ENCODE data around the gene FES. TPM values are rescaled to one million over a fixed set of nuclear protein-coding genes. Genes with fewer than 3 reads are reported as not detected.

Gene FES
- polyA plus RNA-seq, 1 of the 3 experiments (the other 2 are of a cell fraction) = 0.03 TPM

DNA sequence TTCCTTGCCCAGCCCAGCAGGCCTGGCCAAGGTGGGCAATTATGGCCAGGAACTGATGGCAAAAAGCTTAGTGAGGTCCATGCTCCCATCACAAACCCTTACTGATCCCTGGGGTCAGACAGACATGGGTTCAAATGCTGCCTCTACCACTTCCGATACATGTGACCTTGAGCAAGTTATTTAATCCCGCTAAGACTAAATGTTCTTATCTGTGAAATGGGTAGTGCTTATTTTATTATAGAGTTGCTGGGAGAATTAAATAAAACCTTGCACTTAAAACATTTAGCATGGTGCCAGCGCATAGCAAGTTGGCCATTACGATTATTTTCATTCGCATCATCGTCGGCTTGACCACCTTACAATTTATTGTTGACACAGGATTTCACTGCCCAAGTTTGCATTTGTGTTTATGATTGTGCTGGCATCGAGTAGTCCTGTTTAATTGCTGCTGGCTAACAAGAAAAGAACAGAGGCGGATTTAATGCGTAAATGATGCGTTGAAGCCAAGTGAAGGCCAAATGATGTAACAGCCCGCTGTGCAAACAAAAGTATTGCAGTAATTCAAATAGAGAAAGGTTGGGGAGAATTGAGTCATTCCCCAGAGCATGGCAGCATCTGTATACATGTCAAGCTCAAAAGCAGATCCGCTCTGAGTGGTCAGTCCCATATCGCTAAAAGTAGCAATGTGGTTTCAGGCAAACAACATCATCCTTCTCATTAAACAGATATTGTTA is 23.2 kb upstream of the FES start:
- Histone ChIP-seq H3F3A (replicated peaks; ENCODE audit: insufficient read depth) (peaks cover 5% of the 10 kb centered on the region), H3K36me3 (replicated peaks in 1 of 2; ENCODE audit: control insufficient read depth in 1 of 2, insufficient read depth in 2 of 2, low read length in 1 of 2) (no peaks in the 10 kb centered on the region), H3K9ac (no peak overlapping the region), H3K4me2 (no peak overlapping the region), H2AFZ (ENCODE audit: low read depth) (no peak overlapping the region), H4K20me1 (ENCODE audit: insufficient read depth) (no peaks in the 10 kb centered on the region), H3K9me2 (no peaks in the 10 kb centered on the region), H3K27me3 (ENCODE audit: insufficient read depth) (no peaks in the 10 kb centered on the region), H3K27ac (ENCODE audit: low read depth in 2 of 2, low read length in 1 of 2) (no peak overlapping the region), H3K79me2 (ENCODE audit: insufficient read depth) (no peaks in the 10 kb centered on the region), H3K4me3 (ENCODE audit: low read depth in 2 of 2, low read length in 1 of 2) (no peak overlapping the region), H3K4me1 (ENCODE audit: control insufficient read depth in 1 of 2, insufficient read depth in 2 of 2, low read depth in 1 of 2, low read length in 1 of 2) (no peaks in the 10 kb centered on the region; a peak in 1 of 4 replicates), H3K9me3 (no peaks in the 10 kb centered on the region)
- WGBS (ENCODE audit: low lambda C conversion rate) = 79% methylated on average over 14 of the region's 14 CpGs
- DNase-seq = no peak
- ChIA-PET POLR2A (no interaction called here), CTCF (no interaction called here)
- TF ChIP-seq EP300 (IDR thresholded peaks at IDR 0.05; ENCODE audit: borderline replicate concordance in 1 of 2, low read depth in 1 of 2, low read length in 1 of 2) = no peak
- no peak for TF ChIP-seq MXI1 (IDR thresholded peaks at IDR 0.05; ENCODE audit: low read depth, low read length)
- no peak for TF ChIP-seq MEF2A (IDR thresholded peaks at IDR 0.05; ENCODE audit: borderline replicate concordance, low read depth)
- TF ChIP-seq, protein P1, sequence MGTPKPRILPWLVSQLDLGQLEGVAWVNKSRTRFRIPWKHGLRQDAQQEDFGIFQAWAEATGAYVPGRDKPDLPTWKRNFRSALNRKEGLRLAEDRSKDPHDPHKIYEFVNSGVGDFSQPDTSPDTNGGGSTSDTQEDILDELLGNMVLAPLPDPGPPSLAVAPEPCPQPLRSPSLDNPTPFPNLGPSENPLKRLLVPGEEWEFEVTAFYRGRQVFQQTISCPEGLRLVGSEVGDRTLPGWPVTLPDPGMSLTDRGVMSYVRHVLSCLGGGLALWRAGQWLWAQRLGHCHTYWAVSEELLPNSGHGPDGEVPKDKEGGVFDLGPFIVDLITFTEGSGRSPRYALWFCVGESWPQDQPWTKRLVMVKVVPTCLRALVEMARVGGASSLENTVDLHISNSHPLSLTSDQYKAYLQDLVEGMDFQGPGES (IDR thresholded peaks at IDR 0.05; ENCODE audit: low read depth, low read length) = no peak
- no peak for TF ChIP-seq SIN3A (IDR thresholded peaks at IDR 0.05; ENCODE audit: borderline replicate concordance, low read depth, low read length)
- TF ChIP-seq GABPA (IDR thresholded peaks at IDR 0.05; ENCODE audit: low read depth) = no peak
- TF ChIP-seq, protein P2, sequence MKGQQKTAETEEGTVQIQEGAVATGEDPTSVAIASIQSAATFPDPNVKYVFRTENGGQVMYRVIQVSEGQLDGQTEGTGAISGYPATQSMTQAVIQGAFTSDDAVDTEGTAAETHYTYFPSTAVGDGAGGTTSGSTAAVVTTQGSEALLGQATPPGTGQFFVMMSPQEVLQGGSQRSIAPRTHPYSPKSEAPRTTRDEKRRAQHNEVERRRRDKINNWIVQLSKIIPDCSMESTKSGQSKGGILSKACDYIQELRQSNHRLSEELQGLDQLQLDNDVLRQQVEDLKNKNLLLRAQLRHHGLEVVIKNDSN (IDR thresholded peaks at IDR 0.05; ENCODE audit: borderline replicate concordance, low read depth) = no peak
- TF ChIP-seq NFIC (IDR thresholded peaks at IDR 0.05; ENCODE audit: borderline replicate concordance) = no peak
- TF ChIP-seq YY1 (IDR thresholded peaks at IDR 0.05; ENCODE audit: low read depth) = no peak

DNA sequence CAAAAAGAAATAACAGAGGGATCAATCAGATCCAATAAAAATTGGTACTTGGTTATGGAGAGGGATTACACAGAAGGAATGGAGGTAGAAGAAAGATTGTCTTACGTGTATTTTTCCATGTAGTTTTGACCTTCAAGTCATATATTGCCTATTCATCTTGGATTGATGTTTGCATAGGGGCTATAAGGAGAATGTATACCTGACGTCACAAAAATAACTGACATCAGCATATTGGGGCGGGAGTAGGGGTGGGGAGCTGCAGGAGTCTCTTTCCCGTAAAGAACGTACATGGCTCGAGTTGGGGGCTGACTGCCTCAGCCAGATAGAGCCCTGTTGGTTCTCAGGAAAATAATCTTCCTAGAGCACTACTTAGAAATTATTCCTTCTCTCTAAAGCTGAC is 21.8 kb upstream of the FES start:
- CTCF ChIA-PET = interaction anchor here (0.5 to 1.1 kb wide), 2 partner anchors 23 to 231 kb away, joined by 3 read pairs; no protein-coding TSS in a partner anchor
- 92% methylated on average over 6 of the region's 6 CpGs for WGBS (ENCODE audit: low lambda C conversion rate)
- Histone ChIP-seq H3K27me3 (ENCODE audit: insufficient read depth) (no peaks in the 10 kb centered on the region), H2AFZ (ENCODE audit: low read depth) (no peak overlapping the region), H3K36me3 (replicated peaks in 1 of 2; ENCODE audit: control insufficient read depth in 1 of 2, insufficient read depth in 2 of 2, low read length in 1 of 2) (no peaks in the 10 kb centered on the region), H3K9me3 (no peaks in the 10 kb centered on the region), H3K79me2 (ENCODE audit: insufficient read depth) (no peaks in the 10 kb centered on the region), H3K4me3 (ENCODE audit: low read depth in 2 of 2, low read length in 1 of 2) (no peak overlapping the region), H3K9ac (no peak overlapping the region), H3K27ac (ENCODE audit: low read depth in 2 of 2, low read length in 1 of 2) (no peak overlapping the region), H3K4me1 (ENCODE audit: control insufficient read depth in 1 of 2, insufficient read depth in 2 of 2, low read depth in 1 of 2, low read length in 1 of 2) (no peaks in the 10 kb centered on the region; a peak in 1 of 4 replicates), H3K4me2 (no peak overlapping the region), H3K9me2 (no peaks in the 10 kb centered on the region), H3F3A (replicated peaks; ENCODE audit: insufficient read depth) (peaks cover 5% of the 10 kb centered on the region), H4K20me1 (ENCODE audit: insufficient read depth) (no peaks in the 10 kb centered on the region)
- POLR2A ChIA-PET = no interaction called here
- no peak for DNase-seq
- TF ChIP-seq RCOR1 (IDR thresholded peaks at IDR 0.05; ENCODE audit: low read length) (no peak), NRF1 (IDR thresholded peaks at IDR 0.05; ENCODE audit: low read depth, low read length) (no peak), POLR2AphosphoS5 (IDR thresholded peaks at IDR 0.05; ENCODE audit: low read depth, low read length) (no peak), TEAD4 (IDR thresholded peaks at IDR 0.05; ENCODE audit: borderline replicate concordance, insufficient read depth) (no peak), ELF1 (IDR thresholded peaks at IDR 0.05) (no peak), FOXJ3 (CRISPR knock-in tag; IDR thresholded peaks at IDR 0.05) (no peak)
- TF ChIP-seq, protein P3, sequence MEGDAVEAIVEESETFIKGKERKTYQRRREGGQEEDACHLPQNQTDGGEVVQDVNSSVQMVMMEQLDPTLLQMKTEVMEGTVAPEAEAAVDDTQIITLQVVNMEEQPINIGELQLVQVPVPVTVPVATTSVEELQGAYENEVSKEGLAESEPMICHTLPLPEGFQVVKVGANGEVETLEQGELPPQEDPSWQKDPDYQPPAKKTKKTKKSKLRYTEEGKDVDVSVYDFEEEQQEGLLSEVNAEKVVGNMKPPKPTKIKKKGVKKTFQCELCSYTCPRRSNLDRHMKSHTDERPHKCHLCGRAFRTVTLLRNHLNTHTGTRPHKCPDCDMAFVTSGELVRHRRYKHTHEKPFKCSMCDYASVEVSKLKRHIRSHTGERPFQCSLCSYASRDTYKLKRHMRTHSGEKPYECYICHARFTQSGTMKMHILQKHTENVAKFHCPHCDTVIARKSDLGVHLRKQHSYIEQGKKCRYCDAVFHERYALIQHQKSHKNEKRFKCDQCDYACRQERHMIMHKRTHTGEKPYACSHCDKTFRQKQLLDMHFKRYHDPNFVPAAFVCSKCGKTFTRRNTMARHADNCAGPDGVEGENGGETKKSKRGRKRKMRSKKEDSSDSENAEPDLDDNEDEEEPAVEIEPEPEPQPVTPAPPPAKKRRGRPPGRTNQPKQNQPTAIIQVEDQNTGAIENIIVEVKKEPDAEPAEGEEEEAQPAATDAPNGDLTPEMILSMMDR (IDR thresholded peaks at IDR 0.05) = no peak
- TF ChIP-seq, protein P4, sequence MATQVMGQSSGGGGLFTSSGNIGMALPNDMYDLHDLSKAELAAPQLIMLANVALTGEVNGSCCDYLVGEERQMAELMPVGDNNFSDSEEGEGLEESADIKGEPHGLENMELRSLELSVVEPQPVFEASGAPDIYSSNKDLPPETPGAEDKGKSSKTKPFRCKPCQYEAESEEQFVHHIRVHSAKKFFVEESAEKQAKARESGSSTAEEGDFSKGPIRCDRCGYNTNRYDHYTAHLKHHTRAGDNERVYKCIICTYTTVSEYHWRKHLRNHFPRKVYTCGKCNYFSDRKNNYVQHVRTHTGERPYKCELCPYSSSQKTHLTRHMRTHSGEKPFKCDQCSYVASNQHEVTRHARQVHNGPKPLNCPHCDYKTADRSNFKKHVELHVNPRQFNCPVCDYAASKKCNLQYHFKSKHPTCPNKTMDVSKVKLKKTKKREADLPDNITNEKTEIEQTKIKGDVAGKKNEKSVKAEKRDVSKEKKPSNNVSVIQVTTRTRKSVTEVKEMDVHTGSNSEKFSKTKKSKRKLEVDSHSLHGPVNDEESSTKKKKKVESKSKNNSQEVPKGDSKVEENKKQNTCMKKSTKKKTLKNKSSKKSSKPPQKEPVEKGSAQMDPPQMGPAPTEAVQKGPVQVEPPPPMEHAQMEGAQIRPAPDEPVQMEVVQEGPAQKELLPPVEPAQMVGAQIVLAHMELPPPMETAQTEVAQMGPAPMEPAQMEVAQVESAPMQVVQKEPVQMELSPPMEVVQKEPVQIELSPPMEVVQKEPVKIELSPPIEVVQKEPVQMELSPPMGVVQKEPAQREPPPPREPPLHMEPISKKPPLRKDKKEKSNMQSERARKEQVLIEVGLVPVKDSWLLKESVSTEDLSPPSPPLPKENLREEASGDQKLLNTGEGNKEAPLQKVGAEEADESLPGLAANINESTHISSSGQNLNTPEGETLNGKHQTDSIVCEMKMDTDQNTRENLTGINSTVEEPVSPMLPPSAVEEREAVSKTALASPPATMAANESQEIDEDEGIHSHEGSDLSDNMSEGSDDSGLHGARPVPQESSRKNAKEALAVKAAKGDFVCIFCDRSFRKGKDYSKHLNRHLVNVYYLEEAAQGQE (IDR thresholded peaks at IDR 0.05; ENCODE audit: low read depth, low read length) = no peak
- TF ChIP-seq, protein P5, sequence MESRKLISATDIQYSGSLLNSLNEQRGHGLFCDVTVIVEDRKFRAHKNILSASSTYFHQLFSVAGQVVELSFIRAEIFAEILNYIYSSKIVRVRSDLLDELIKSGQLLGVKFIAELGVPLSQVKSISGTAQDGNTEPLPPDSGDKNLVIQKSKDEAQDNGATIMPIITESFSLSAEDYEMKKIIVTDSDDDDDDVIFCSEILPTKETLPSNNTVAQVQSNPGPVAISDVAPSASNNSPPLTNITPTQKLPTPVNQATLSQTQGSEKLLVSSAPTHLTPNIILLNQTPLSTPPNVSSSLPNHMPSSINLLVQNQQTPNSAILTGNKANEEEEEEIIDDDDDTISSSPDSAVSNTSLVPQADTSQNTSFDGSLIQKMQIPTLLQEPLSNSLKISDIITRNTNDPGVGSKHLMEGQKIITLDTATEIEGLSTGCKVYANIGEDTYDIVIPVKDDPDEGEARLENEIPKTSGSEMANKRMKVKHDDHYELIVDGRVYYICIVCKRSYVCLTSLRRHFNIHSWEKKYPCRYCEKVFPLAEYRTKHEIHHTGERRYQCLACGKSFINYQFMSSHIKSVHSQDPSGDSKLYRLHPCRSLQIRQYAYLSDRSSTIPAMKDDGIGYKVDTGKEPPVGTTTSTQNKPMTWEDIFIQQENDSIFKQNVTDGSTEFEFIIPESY (IDR thresholded peaks at IDR 0.05; ENCODE audit: borderline replicate concordance, low read depth) = no peak
